GM10248 (cell line): ENCODE results near the gene ALDH1A3.

Experiments
- CTCF ChIA-PET: fragments of 300-600 bp; sonication (Branson Sonifier 250); formaldehyde crosslinking; extraction: SDS; loops from one replicate; lab custom pipeline; 2021; ENCODE audit warnings: antibody characterized with exemption; lab: Yijun Ruan, JAX
- POLR2A ChIA-PET: fragments of 350-650 bp; sonication (Branson Sonifier 250); formaldehyde crosslinking; extraction: SDS; loops from one replicate; lab custom pipeline; 2020; ENCODE audit warnings: antibody characterized with exemption; lab: Yijun Ruan, JAX
- DNase-seq: peaks from one replicate; pipeline ENCODE4 v3.0.0; 2012; ENCODE audit errors: extremely low spot score
- CTCF ChIP-seq: IDR thresholded peaks from 2 replicates; pipeline ENCODE4 v1.5.1; 2012; ENCODE audit warnings: mild to moderate bottlenecking, low read depth; ENCODE audit errors: extremely low read depth, missing control alignments, control extremely low read depth

Gene ALDH1A3

GRCh38 chr15:100947760-100948429 lies 68.3 kb downstream of the ALDH1A3 start:
- ChIA-PET POLR2A (no interaction called here), CTCF (interaction anchor here (0.7 to 1.3 kb wide), 8 partner anchors 9 to 75 kb away, joined by 3 to 6 read pairs (median 4); partner anchors contain the start of gene LRRK1)
- TF ChIP-seq CTCF = no peak
- no peak for DNase-seq

- DNase-seq = no peak
- CTCF ChIA-PET = interaction anchor here (1.0 to 1.3 kb wide), 6 partner anchors 25 to 76 kb away, joined by 3 to 6 read pairs (median 4); partner anchors contain the start of gene LRRK1
- POLR2A ChIA-PET = no interaction called here
- TF ChIP-seq CTCF = no peak
Observed at GRCh38 chr15:100948430-100948762, 68.8 kb downstream of the ALDH1A3 start.

GRCh38 chr15:100949691-100950090 lies 70.1 kb downstream of the ALDH1A3 start:
- CTCF ChIA-PET = interaction anchor here (1.0 to 1.1 kb wide), 2 partner anchors 20 to 58 kb away, joined by 3 read pairs; no protein-coding TSS in a partner anchor
- no peak for TF ChIP-seq CTCF
- POLR2A ChIA-PET = no interaction called here
- DNase-seq = no peak

- ChIA-PET POLR2A (no interaction called here), CTCF (interaction anchor here (1.0 to 1.6 kb wide), 2 partner anchors 55 to 56 kb away, joined by 3 to 4 read pairs; no protein-coding TSS in a partner anchor)
- no peak for TF ChIP-seq CTCF
- DNase-seq = no peak
Observed at GRCh38 chr15:100951965-100952364, 72.3 kb downstream of the ALDH1A3 start.

- ChIA-PET POLR2A (no interaction called here), CTCF (interaction anchor here (1.0 to 1.6 kb wide), 2 partner anchors 54 to 55 kb away, joined by 3 to 4 read pairs; no protein-coding TSS in a partner anchor)
- no peak for TF ChIP-seq CTCF
- DNase-seq = no peak
Observed at GRCh38 chr15:100952566-100952965, 72.9 kb downstream of the ALDH1A3 start.

- no peak for TF ChIP-seq CTCF
- POLR2A ChIA-PET = no interaction called here
- CTCF ChIA-PET = interaction anchor here (1.5 to 1.6 kb wide), 2 partner anchors 48 to 50 kb away, joined by 4 to 9 read pairs; no protein-coding TSS in a partner anchor
- DNase-seq = no peak
Observed at GRCh38 chr15:100958326-100959065, 78.9 kb downstream of the ALDH1A3 start.
